Left renal pelvis (tissue), 4 donors: ENCODE measurements around the gene MOCS2. TPM values are rescaled to one million over a fixed set of nuclear protein-coding genes. Genes with fewer than 3 reads are reported as not detected.

Experiments
- DNase-seq, 4 donors: peaks; one replicate each; pipeline ENCODE4 v3.0.0-alpha.2; 2013; ENCODE audit warnings: low read depth in 4 of 4, low spot score in 3 of 4
- polyA plus RNA-seq, 4 donors: library from polyadenylated mRNA; unstranded; fragments of 120-200 nt; gene quantifications; one replicate each; pipeline ENCODE4 v1.2.1, GENCODE V29; 2013; ENCODE audit not compliant: insufficient read length in 4 of 4

Gene MOCS2
- polyA plus RNA-seq, 4 donors: 58.3 to 101 (median 73.4) TPM

DNA sequence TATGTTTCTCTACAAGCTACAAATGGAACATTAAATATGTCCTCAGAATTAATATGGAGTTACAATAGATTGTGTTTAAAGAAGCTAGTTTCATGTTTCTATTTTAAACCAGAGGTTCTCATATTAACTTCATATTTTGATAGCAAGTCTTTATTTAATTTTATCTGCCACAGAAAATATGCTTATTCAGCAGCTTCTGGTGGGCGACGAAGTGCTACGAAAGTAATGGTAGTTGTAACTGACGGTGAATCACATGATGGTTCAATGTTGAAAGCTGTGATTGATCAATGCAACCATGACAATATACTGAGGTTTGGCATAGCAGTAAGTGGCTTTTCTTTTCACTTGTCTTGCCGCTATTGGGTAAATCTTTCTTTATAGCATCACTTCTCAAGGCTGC is 54.2 kb downstream of the MOCS2 start:
- no peak for DNase-seq

DNA sequence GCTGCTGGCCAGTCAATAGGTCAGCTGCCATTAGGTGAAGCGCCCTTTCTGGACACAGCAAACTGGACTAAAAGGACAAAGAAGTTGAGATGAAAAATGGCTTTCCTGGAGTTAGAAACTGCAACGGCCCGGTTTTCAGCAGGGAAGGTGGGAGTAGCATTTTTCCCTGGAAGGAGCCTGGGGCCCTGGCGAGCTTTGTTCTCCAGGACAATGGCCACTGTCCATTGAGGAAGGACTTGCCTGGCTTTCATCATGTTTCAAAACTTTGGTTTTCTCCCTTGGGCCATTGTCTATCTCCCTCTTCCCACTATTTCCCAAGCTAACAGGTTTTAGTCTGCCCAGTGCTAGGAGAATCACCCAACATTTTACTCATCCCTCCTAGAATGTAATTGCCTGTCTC is 56.2 kb downstream of the MOCS2 start:
- no peak for DNase-seq

DNA sequence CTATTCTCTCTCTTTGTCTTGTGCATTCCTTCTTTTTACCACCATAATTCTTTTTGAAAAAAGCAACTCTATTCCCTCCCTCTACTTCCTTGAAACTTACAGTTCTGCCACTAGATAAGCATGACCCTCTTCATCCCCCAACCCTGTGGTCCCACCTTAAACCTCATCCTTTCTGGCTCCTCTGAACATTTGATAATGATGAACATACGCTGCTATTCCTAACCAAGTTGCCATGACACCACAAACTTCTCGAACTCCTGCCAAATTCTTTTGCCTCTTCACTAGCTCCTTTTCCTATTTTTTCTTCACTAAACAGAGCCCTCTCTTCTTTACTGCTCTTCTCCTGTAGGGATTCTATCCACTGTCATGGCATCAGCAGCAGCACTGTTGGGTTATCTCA is 57.1 kb downstream of the MOCS2 start:
- no peak for DNase-seq

- no peak for DNase-seq
These were observed 61.3 kb downstream of the MOCS2 start for GRCh38 chr5:53048248-53048647.

Other genes with a start within 250 kb of the MOCS2 start
- gene ITGA2, start 120.4 kb downstream of the MOCS2 start, polyA plus RNA-seq: 10 to 100 TPM in 3 of 4 donors, 1 to 10 TPM in 1; 8.3 to 33.8 (median 27.1) TPM